Esophagus (tissue), 2 donors: ENCODE results near the gene NHLRC2. TPM values are rescaled to one million over a fixed set of nuclear protein-coding genes. Genes with fewer than 3 reads are reported as not detected.
"Not testable (repeated sequence)": the region's sequence is repeated elsewhere in the genome, so short reads cannot be mapped to it uniquely, and the experiment has no call there.

Experiments used
- H3K27ac ChIP-seq, 2 donors: one replicate each; pipeline ENCODE4 v1.5.1; 2013; ENCODE audit warnings: low read depth in 2 of 2, mild to moderate bottlenecking in 2 of 2, inconsistent platforms in 1 of 2, low read length in 1 of 2, moderate library complexity in 1 of 2
- H3K27me3 ChIP-seq, 2 donors: one replicate each; pipeline ENCODE4 v1.6.1; 2013; ENCODE audit warnings: low read length in 2 of 2, control low read depth in 1 of 2, mild to moderate bottlenecking in 1 of 2; ENCODE audit not compliant: insufficient read depth in 2 of 2, control insufficient read depth in 1 of 2
- H3K36me3 ChIP-seq, 2 donors: one replicate each; pipeline ENCODE4 v1.6.1; 2013; ENCODE audit warnings: low read length in 1 of 2; ENCODE audit not compliant: control insufficient read depth in 2 of 2, insufficient read depth in 2 of 2
- H3K4me1 ChIP-seq, 2 donors: one replicate each; pipeline ENCODE4 v1.6.1; 2013; ENCODE audit warnings: low read length in 1 of 2; ENCODE audit not compliant: control insufficient read depth in 2 of 2, insufficient read depth in 2 of 2
- H3K4me3 ChIP-seq, 2 donors: one replicate each; pipeline ENCODE4 v1.5.1; 2013; ENCODE audit warnings: low read length in 2 of 2, mild to moderate bottlenecking in 2 of 2, low read depth in 1 of 2, moderate library complexity in 1 of 2
- H3K9me3 ChIP-seq, 2 donors: one replicate each; pipeline ENCODE4 v1.6.1; 2013; ENCODE audit warnings: mild to moderate bottlenecking in 2 of 2, low read depth in 1 of 2, low read length in 1 of 2, moderate library complexity in 1 of 2; ENCODE audit not compliant: control insufficient read depth in 2 of 2, insufficient read depth in 1 of 2
- WGBS, 2 donors: extraction: QIAGEN DNeasy Blood & Tissue Kit; methylation state at CpG; one replicate each; pipeline ENCODE4 v1.1.7; 2013; 5-methylcytosine and 5-hydroxymethylcytosine counted together
- polyA plus RNA-seq, 2 donors: library from polyadenylated mRNA; stranded (reverse); fragments of 200-250 nt; gene quantifications; one replicate each; pipeline ENCODE4 v1.2.3, GENCODE V29; 2013
- donor health status: healthy with polysubstance abuse.
- donor health status: Bipolar disorder and iron deficiency.

The NHLRC2 gene
- polyA plus RNA-seq: 1 to 10 TPM; 3.2 to 3.7 TPM

- Histone ChIP-seq H3K27ac (peak within 1 kb of the TSS; percentile 81 to 91), H3K4me3 (peak within 1 kb of the TSS; percentile 94 to 100), H3K4me1 (no peaks in the 10 kb centered on the region), H3K9me3 (no peaks in the 10 kb centered on the region), H3K27me3 (no peaks in the 10 kb centered on the region), H3K36me3 (no peaks in the 10 kb centered on the region)
- 0% methylated on average over 39 of the region's 39 CpGs for WGBS, 2 donors
Observed at GRCh38 chr10:113854013-113854760, at the start of gene NHLRC2, which contains the start of gene DCLRE1A. TSS of gene NHLRC2 (plus strand) at chr10:113854661. CDS start at chr10:113854873, 212 bp downstream. TSS of gene DCLRE1A (minus strand) at chr10:113854082. CDS start at chr10:113853182, 900 bp downstream.

DNA sequence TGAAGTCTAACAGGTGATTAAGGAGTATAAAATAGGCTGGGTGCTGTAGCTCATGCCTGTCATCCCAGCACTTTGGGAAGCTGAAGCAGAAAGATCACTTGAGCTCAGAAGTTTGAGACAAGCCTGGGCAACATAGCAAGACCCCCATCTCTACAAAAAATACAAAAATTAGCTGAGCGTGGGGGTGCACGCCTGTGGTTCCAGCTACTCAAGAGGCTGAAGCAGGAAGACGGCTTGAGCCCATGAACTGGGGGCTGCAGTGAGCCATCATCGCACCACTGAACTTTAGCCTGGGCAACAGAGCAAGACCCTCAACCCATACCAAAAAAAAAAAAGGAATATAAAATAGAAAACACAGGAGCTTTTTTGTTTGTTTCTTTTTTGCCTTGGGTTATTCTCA is 48.0 kb upstream of the NHLRC2 start:
- no peak overlapping the region for H3K4me3 ChIP-seq
- H3K4me1 ChIP-seq: no peaks in the 10 kb centered on the region
- H3K9me3 ChIP-seq: no peaks in the 10 kb centered on the region
- WGBS, 2 donors: 98% methylated on average over 4 of the region's 4 CpGs
- H3K27me3 ChIP-seq: no peaks in the 10 kb centered on the region
- H3K36me3 ChIP-seq: no peaks in the 10 kb centered on the region
- no peak overlapping the region for H3K27ac ChIP-seq

- 85 to 86% methylated on average over 3 of the region's 3 CpGs for WGBS, 2 donors
- H3K36me3 ChIP-seq: no peaks in the 10 kb centered on the region
- no peak overlapping the region for H3K27ac ChIP-seq
- no peaks in the 10 kb centered on the region for H3K4me1 ChIP-seq
- H3K4me3 ChIP-seq: no peak overlapping the region
- H3K27me3 ChIP-seq: no peaks in the 10 kb centered on the region
- H3K9me3 ChIP-seq: no peaks in the 10 kb centered on the region
Observed at GRCh38 chr10:113808168-113808567, 46.3 kb upstream of the NHLRC2 start.

GRCh38 chr10:113814700-113815099 is 39.8 kb upstream of the NHLRC2 start:
- not testable (repeated sequence) for H3K27me3 ChIP-seq, H3K9me3 ChIP-seq, H3K36me3 ChIP-seq, H3K4me3 ChIP-seq, H3K4me1 ChIP-seq, H3K27ac ChIP-seq
- WGBS, 2 donors: 85 to 94% methylated on average over 1 of the region's 1 CpG

DNA sequence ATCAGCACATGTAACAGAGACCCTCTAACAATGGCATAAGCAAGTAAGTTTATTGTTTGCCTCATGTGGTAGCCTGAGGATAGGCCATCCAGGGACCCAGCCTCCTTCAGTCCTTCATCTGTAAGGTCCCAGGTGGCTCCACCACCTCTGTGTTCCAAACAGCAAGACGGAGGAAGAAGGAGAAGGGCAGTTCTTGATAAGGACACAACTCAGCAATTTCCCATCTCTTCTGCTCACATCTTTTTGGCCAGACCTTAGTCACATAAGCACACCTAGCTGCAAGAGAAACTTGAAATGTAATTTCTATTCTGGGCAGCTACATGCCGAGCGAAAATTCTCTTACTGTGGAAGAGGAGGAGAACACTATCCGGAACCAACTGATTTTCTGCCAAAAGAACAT is 34.5 kb upstream of the NHLRC2 start:
- WGBS, 2 donors: 91 to 92% methylated on average over 4 of the region's 4 CpGs
- Histone ChIP-seq H3K4me3 (no peak overlapping the region), H3K27me3 (no peaks in the 10 kb centered on the region), H3K27ac (no peak overlapping the region), H3K9me3 (no peaks in the 10 kb centered on the region), H3K4me1 (no peaks in the 10 kb centered on the region), H3K36me3 (no peaks in the 10 kb centered on the region)

DNA sequence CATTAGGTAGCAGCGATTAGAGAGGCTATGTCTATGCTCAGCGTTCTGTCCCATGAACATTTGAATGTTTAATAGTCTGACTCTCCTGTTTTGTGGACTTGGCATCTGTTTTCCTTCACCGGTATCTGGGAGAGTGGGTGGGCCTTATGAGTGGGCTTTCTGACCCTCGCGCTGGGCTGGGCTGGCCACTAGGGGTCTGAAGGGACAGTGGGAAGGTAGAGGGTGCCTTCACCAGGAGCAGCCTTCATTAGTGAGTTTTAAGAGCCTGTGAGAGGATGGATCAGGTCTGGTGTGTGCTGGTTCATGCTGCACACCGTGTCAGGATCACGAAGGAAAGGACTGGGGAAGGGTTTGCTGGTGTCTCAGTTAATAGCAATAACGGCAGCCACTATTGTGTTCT is 34.0 kb upstream of the NHLRC2 start:
- H3K4me1 ChIP-seq: no peaks in the 10 kb centered on the region
- 63 to 69% methylated on average over 8 of the region's 8 CpGs for WGBS, 2 donors
- no peak overlapping the region for H3K4me3 ChIP-seq
- H3K27ac ChIP-seq: no peak overlapping the region
- no peaks in the 10 kb centered on the region for H3K9me3 ChIP-seq
- no peaks in the 10 kb centered on the region for H3K27me3 ChIP-seq
- no peaks in the 10 kb centered on the region for H3K36me3 ChIP-seq

GRCh38 chr10:113821306-113821705 is 33.2 kb upstream of the NHLRC2 start:
- not testable (repeated sequence) for H3K27me3 ChIP-seq, H3K9me3 ChIP-seq, H3K27ac ChIP-seq, H3K4me3 ChIP-seq, H3K36me3 ChIP-seq, H3K4me1 ChIP-seq
- 72 to 89% methylated on average over 3 of the region's 3 CpGs for WGBS, 2 donors

DNA sequence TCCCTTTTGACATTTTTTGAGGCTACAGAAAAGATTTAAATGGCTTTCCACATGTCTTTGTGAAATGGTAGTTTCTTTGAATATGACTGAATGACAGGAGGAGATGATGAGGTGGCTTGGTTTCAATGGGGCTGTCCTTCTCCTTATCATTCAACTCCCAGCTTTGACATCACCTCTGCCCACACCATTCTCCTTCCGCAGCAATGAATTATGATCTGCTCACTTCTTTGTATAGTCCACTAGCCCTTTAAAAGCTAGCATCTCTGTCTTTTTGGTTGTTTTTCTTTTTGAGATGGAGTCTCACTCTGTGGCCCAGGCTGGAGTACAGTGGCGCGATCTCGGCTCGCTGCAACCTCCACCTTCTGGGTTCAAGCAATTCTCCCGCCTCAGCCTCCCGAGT is 32.3 kb upstream of the NHLRC2 start:
- H3K4me3 ChIP-seq: no peak overlapping the region
- H3K36me3 ChIP-seq: no peaks in the 10 kb centered on the region
- 98% methylated on average over 7 of the region's 7 CpGs for WGBS, 2 donors
- no peak overlapping the region for H3K27ac ChIP-seq
- no peaks in the 10 kb centered on the region for H3K4me1 ChIP-seq
- no peaks in the 10 kb centered on the region for H3K9me3 ChIP-seq
- no peaks in the 10 kb centered on the region for H3K27me3 ChIP-seq

DNA sequence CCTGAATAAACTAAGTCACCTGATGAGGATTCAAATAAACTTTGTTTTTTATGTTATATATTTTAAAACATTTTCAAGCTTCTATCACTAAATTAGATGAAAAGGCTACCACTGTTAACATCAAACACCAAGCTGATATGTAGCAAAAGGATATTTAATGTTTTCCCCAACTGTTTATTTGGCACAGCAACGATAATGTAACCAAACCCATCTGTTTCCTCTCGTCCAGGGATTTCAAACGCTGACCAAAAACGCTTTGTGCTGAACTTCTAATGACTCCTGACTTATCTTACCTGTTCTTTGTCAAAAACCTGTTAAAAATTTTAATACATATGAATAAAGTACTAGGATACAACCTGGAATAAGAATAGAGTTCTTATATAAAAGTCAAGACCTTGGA is 31.1 kb upstream of the NHLRC2 start:
- Histone ChIP-seq H3K4me1 (no peaks in the 10 kb centered on the region), H3K27ac (no peak overlapping the region), H3K36me3 (no peaks in the 10 kb centered on the region), H3K9me3 (no peaks in the 10 kb centered on the region), H3K27me3 (no peaks in the 10 kb centered on the region), H3K4me3 (no peak overlapping the region)
- WGBS, 2 donors: 50 to 58% methylated on average over 4 of the region's 4 CpGs

- H3K36me3 ChIP-seq: no peaks in the 10 kb centered on the region
- H3K4me3 ChIP-seq: no peak overlapping the region
- no peaks in the 10 kb centered on the region for H3K9me3 ChIP-seq
- H3K4me1 ChIP-seq: no peaks in the 10 kb centered on the region
- no peak overlapping the region for H3K27ac ChIP-seq
- H3K27me3 ChIP-seq: no peaks in the 10 kb centered on the region
- 67 to 88% methylated on average over 2 of the region's 2 CpGs for WGBS, 2 donors
Observed at GRCh38 chr10:113825791-113826190, 28.7 kb upstream of the NHLRC2 start.
